SU-DHL-6 (cell line): ENCODE data around the gene ADAM12.

Source experiments
- H2AFZ ChIP-seq: fragments of 200-600 bp; sonication (generic); 2 replicates; pipeline ENCODE4 v1.6.1; 2014; ENCODE audit warnings: low read depth, mild to moderate bottlenecking, moderate library complexity, mixed read lengths, antibody characterized with exemption, low read length; ENCODE audit not compliant: severe bottlenecking
- H3F3A ChIP-seq: fragments of 200-600 bp; shearing (Covaris generic); 2 replicates; pipeline ENCODE4 v1.6.0; 2016; ENCODE audit warnings: antibody characterized with exemption, mild to moderate bottlenecking; ENCODE audit not compliant: insufficient read depth
- H3K27ac ChIP-seq: fragments of 200-600 bp; sonication (generic); 2 replicates; pipeline ENCODE4 v1.5.1; 2016; ENCODE audit warnings: low read depth, mild to moderate bottlenecking, low read length, moderate library complexity, mixed read lengths
- H3K27me3 ChIP-seq: fragments of 200-600 bp; sonication (generic), shearing (Covaris generic); 2 replicates; pipeline ENCODE4 v1.6.0; 2014; ENCODE audit warnings: mild to moderate bottlenecking, low read length
- H3K36me3 ChIP-seq: fragments of 200-600 bp; sonication (generic); 2 replicates; pipeline ENCODE4 v1.6.1; 2014; ENCODE audit warnings: mild to moderate bottlenecking, low read length, mixed read lengths
- H3K4me2 ChIP-seq: fragments of 300-600, 200-600 bp; shearing (Covaris generic), sonication (generic); 2 replicates; pipeline ENCODE4 v1.6.0; 2014; ENCODE audit warnings: low read length, low read depth, mild to moderate bottlenecking; ENCODE audit not compliant: poor library complexity, severe bottlenecking
- H3K4me3 ChIP-seq: fragments of 200-600 bp; sonication (generic); 2 replicates; pipeline ENCODE4 v1.5.1; 2014; ENCODE audit warnings: antibody characterized with exemption, low read length, mild to moderate bottlenecking, mixed read lengths; ENCODE audit not compliant: insufficient read depth, poor library complexity, severe bottlenecking
- H3K79me2 ChIP-seq: fragments of 200-600 bp; sonication (generic); 2 replicates; pipeline ENCODE4 v1.6.1; 2014; ENCODE audit warnings: mild to moderate bottlenecking, low read length, moderate library complexity; ENCODE audit not compliant: insufficient read depth
- H3K9ac ChIP-seq: fragments of 200-600 bp; sonication (generic); 2 replicates; pipeline ENCODE4 v1.7.0; 2014; ENCODE audit warnings: mild to moderate bottlenecking, low read length
- H3K9me2 ChIP-seq: fragments of 200-600 bp; sonication (generic); replicated peaks from 2 replicates; pipeline ENCODE4 v1.6.1; 2014; ENCODE audit warnings: low read length; ENCODE audit not compliant: insufficient read depth
- H3K9me3 ChIP-seq: fragments of 200-600 bp; sonication (generic); 2 replicates; pipeline ENCODE4 v1.6.1; 2014; ENCODE audit warnings: low read length, mixed read lengths; ENCODE audit not compliant: insufficient read depth
- H4K20me1 ChIP-seq: fragments of 200-600 bp; sonication (generic); 2 replicates; pipeline ENCODE4 v1.6.1; 2014; ENCODE audit warnings: low read depth, mild to moderate bottlenecking, antibody characterized with exemption, low read length, moderate library complexity, mixed read lengths
- CTCF ChIP-seq: fragments of 200-600 bp; sonication (generic); IDR thresholded peaks from one replicate; pipeline ENCODE4 v1.5.1; 2017; ENCODE audit warnings: antibody characterized with exemption, mild to moderate bottlenecking, low read length, moderate library complexity; ENCODE audit not compliant: insufficient read depth, poor library complexity, severe bottlenecking
- EZH2phosphoT487 ChIP-seq: fragments of 200-600 bp; sonication (generic), shearing (Covaris generic); conservative IDR thresholded peaks from 2 replicates; pipeline ENCODE4 v1.6.1; 2018; ENCODE audit warnings: mild to moderate bottlenecking, antibody characterized with exemption, low read length, moderate library complexity, mixed read lengths

The ADAM12 gene

GRCh38 chr10:126126023-126126422 is 262.3 kb downstream of the ADAM12 start:
- Histone ChIP-seq H2AFZ (no peak overlapping the region), H3K9ac (no peak overlapping the region), H3K36me3 (no peaks in the 10 kb centered on the region), H3K9me3 (no peaks in the 10 kb centered on the region), H3K9me2 (no peaks in the 10 kb centered on the region), H3K27ac (no peak overlapping the region), H3K27me3 (no peaks in the 10 kb centered on the region), H3K4me2 (no peak overlapping the region), H3K4me3 (no peak overlapping the region), H4K20me1 (no peaks in the 10 kb centered on the region), H3F3A (no peaks in the 10 kb centered on the region), H3K79me2 (no peaks in the 10 kb centered on the region)
- TF ChIP-seq CTCF = no peak
- TF ChIP-seq EZH2phosphoT487 = no peak

GRCh38 chr10:126124668-126125349 is 263.5 kb downstream of the ADAM12 start:
- Histone ChIP-seq H4K20me1 (no peaks in the 10 kb centered on the region), H3K79me2 (no peaks in the 10 kb centered on the region), H3K27me3 (no peaks in the 10 kb centered on the region), H2AFZ (no peak overlapping the region), H3K9me2 (no peaks in the 10 kb centered on the region), H3K9ac (no peak overlapping the region), H3K9me3 (no peaks in the 10 kb centered on the region), H3F3A (no peaks in the 10 kb centered on the region), H3K4me3 (no peak overlapping the region), H3K36me3 (no peaks in the 10 kb centered on the region), H3K27ac (no peak overlapping the region), H3K4me2 (no peak overlapping the region)
- TF ChIP-seq CTCF (no peak), EZH2phosphoT487 (no peak)

- Histone ChIP-seq H3K9ac (no peak overlapping the region), H3K36me3 (no peaks in the 10 kb centered on the region), H3K4me3 (no peak overlapping the region), H4K20me1 (no peaks in the 10 kb centered on the region), H3F3A (no peaks in the 10 kb centered on the region), H3K4me2 (no peak overlapping the region), H2AFZ (no peak overlapping the region), H3K27ac (no peak overlapping the region), H3K79me2 (no peaks in the 10 kb centered on the region), H3K9me2 (no peaks in the 10 kb centered on the region), H3K27me3 (no peaks in the 10 kb centered on the region), H3K9me3 (no peaks in the 10 kb centered on the region)
- no peak for TF ChIP-seq EZH2phosphoT487
- TF ChIP-seq CTCF = no peak
These were observed 264.2 kb downstream of the ADAM12 start for GRCh38 chr10:126124046-126124445.
